HEK293 (cell line): ENCODE results near the gene CACNA2D3.

Experiments
- CTCF ChIA-PET: fragments of 350-600 bp; formaldehyde crosslinking; extraction: SDS; loops from one replicate; lab custom pipeline; 2021; ENCODE audit warnings: antibody characterized with exemption; lab: Yijun Ruan, JAX
- POLR2A ChIA-PET: fragments of 300-600 bp; formaldehyde crosslinking; extraction: SDS; loops from one replicate; lab custom pipeline; 2020; ENCODE audit warnings: antibody characterized with exemption, inconsistent platforms; lab: Yijun Ruan, JAX
- H3K27ac ChIP-seq: fragments of 200-500 bp; sonication (Bioruptor generic); 2 replicates; pipeline ENCODE4 v1.5.1; 2014; ENCODE audit warnings: low read depth, low read length, control low read depth, inconsistent platforms; ENCODE audit errors: extremely low read depth
- H3K36me3 ChIP-seq, 2 experiments: fragments of 200-500 bp in 1 of 2; sonication (Bioruptor generic) in 1 of 2; 1 replicate in 1 of 2; 2 replicates in 1 of 2; pipeline ENCODE4 v1.5.1; 2014 to 2017; ENCODE audit warnings: inconsistent platforms in 2 of 2, low read length in 2 of 2; ENCODE audit not compliant: control insufficient read depth in 2 of 2, insufficient read depth in 1 of 2
- H3K4me1 ChIP-seq: fragments of 200-500 bp; sonication (Bioruptor generic); 2 replicates; pipeline ENCODE4 v1.5.1; 2014; ENCODE audit warnings: mild to moderate bottlenecking, low read length, inconsistent platforms; ENCODE audit not compliant: control insufficient read depth, insufficient read depth
- H3K4me3 ChIP-seq: 2 replicates; pipeline ENCODE4 v1.5.1; 2011; ENCODE audit warnings: low read depth, mild to moderate bottlenecking, control low read depth, low read length, moderate library complexity
- H3K9me3 ChIP-seq: fragments of 200-500 bp; sonication (Bioruptor generic); 2 replicates; pipeline ENCODE4 v1.5.1; 2014; ENCODE audit warnings: low read depth, low read length, inconsistent platforms; ENCODE audit not compliant: control insufficient read depth, insufficient read depth
- GFI1B ChIP-seq: fragments of 450-650 bp; formaldehyde crosslinking; IDR thresholded peaks from 2 replicates; pipeline ENCODE4 v1.5.1; 2016; ENCODE audit warnings: missing biosample characterization, missing genetic modification characterization
- GLIS1 ChIP-seq: fragments of 450-650 bp; formaldehyde crosslinking; IDR thresholded peaks from 2 replicates; pipeline ENCODE4 v1.5.1; 2016; ENCODE audit warnings: missing biosample characterization, missing genetic modification characterization
- KLF1 ChIP-seq: fragments of 450-650 bp; formaldehyde crosslinking; IDR thresholded peaks from 2 replicates; pipeline ENCODE4 v1.5.1; 2016; ENCODE audit warnings: missing biosample characterization, missing genetic modification characterization
- KLF10 ChIP-seq: fragments of 450-650 bp; IDR thresholded peaks from 2 replicates; pipeline ENCODE4 v1.5.1; 2018; ENCODE audit warnings: missing biosample characterization, mild to moderate bottlenecking, missing genetic modification characterization
- KLF8 ChIP-seq: fragments of 450-650 bp; formaldehyde crosslinking; IDR thresholded peaks from 2 replicates; pipeline ENCODE4 v1.5.1; 2016; ENCODE audit warnings: missing biosample characterization, missing genetic modification characterization
- SP3 ChIP-seq: fragments of 450-650 bp; formaldehyde crosslinking; IDR thresholded peaks from 2 replicates; pipeline ENCODE4 v1.5.1; 2016; ENCODE audit warnings: missing biosample characterization, missing genetic modification characterization
- SP7 ChIP-seq: fragments of 450-650 bp; formaldehyde crosslinking; IDR thresholded peaks from 2 replicates; pipeline ENCODE4 v1.5.1; 2016; ENCODE audit warnings: missing biosample characterization, missing genetic modification characterization
- TCF7L2 ChIP-seq: IDR thresholded peaks from 2 replicates; pipeline ENCODE4 v1.6.1; 2011; ENCODE audit warnings: low read depth, mild to moderate bottlenecking, inconsistent platforms, low read length, moderate library complexity, borderline replicate concordance
- ZNF114 ChIP-seq: fragments of 450-650 bp; formaldehyde crosslinking; IDR thresholded peaks from 2 replicates; pipeline ENCODE4 v1.5.0; 2017; ENCODE audit warnings: missing biosample characterization, missing genetic modification characterization
- ZNF202 ChIP-seq: fragments of 450-650 bp; formaldehyde crosslinking; IDR thresholded peaks from 2 replicates; pipeline ENCODE4 v1.5.1; 2016; ENCODE audit warnings: missing biosample characterization, missing genetic modification characterization, borderline replicate concordance
- ZNF248 ChIP-seq: fragments of 450-650 bp; formaldehyde crosslinking; IDR thresholded peaks from 2 replicates; pipeline ENCODE4 v1.5.1; 2017; ENCODE audit warnings: missing biosample characterization, missing genetic modification characterization
- ZNF266 ChIP-seq: fragments of 450-650 bp; formaldehyde crosslinking; IDR thresholded peaks from 2 replicates; pipeline ENCODE4 v1.5.1; 2016; ENCODE audit warnings: missing biosample characterization, missing genetic modification characterization, low read depth
- ZNF354C ChIP-seq: fragments of 450-650 bp; formaldehyde crosslinking; IDR thresholded peaks from 2 replicates; pipeline ENCODE4 v1.5.1; 2016; ENCODE audit warnings: missing biosample characterization, missing genetic modification characterization, low read depth, borderline replicate concordance
- ZNF404 ChIP-seq: fragments of 450-650 bp; formaldehyde crosslinking; IDR thresholded peaks from 2 replicates; pipeline ENCODE4 v1.5.1; 2017; ENCODE audit warnings: missing biosample characterization, missing genetic modification characterization
- ZNF423 ChIP-seq: fragments of 450-650 bp; formaldehyde crosslinking; IDR thresholded peaks from 2 replicates; pipeline ENCODE4 v1.5.1; 2016; ENCODE audit warnings: missing biosample characterization, missing genetic modification characterization
- ZNF514 ChIP-seq: fragments of 450-650 bp; formaldehyde crosslinking; IDR thresholded peaks from 2 replicates; pipeline ENCODE4 v1.5.1; 2016; ENCODE audit warnings: missing biosample characterization, missing genetic modification characterization
- ZNF585B ChIP-seq: fragments of 450-650 bp; formaldehyde crosslinking; IDR thresholded peaks from 2 replicates; pipeline ENCODE4 v1.5.1; 2016; ENCODE audit warnings: missing biosample characterization, missing genetic modification characterization
- ZNF677 ChIP-seq: fragments of 450-650 bp; IDR thresholded peaks from 2 replicates; pipeline ENCODE4 v1.5.0; 2018; ENCODE audit warnings: missing biosample characterization, mild to moderate bottlenecking, missing genetic modification characterization, moderate library complexity
- ZNF768 ChIP-seq: fragments of 450-650 bp; formaldehyde crosslinking; IDR thresholded peaks from 2 replicates; pipeline ENCODE4 v1.5.1; 2018; ENCODE audit warnings: missing biosample characterization, mild to moderate bottlenecking, missing genetic modification characterization
- ZNF791 ChIP-seq: fragments of 450-650 bp; formaldehyde crosslinking; IDR thresholded peaks from 2 replicates; pipeline ENCODE4 v1.5.1; 2016; ENCODE audit warnings: missing biosample characterization, missing genetic modification characterization
- ZSCAN30 ChIP-seq: fragments of 450-650 bp; IDR thresholded peaks from 2 replicates; pipeline ENCODE4 v1.5.1; 2018; ENCODE audit warnings: missing biosample characterization, mild to moderate bottlenecking, missing genetic modification characterization, moderate library complexity
- TF ChIP-seq, protein P1 (sequence below): fragments of 450-650 bp; IDR thresholded peaks from 2 replicates; pipeline ENCODE4 v1.5.1; 2018; ENCODE audit warnings: missing biosample characterization, mild to moderate bottlenecking, missing genetic modification characterization
- TF ChIP-seq, protein P2 (sequence below): fragments of 450-650 bp; formaldehyde crosslinking; IDR thresholded peaks from 2 replicates; pipeline ENCODE4 v1.5.1; 2016; ENCODE audit warnings: missing biosample characterization, missing genetic modification characterization
- TF ChIP-seq, protein P3 (sequence below): fragments of 450-650 bp; formaldehyde crosslinking; IDR thresholded peaks from 2 replicates; pipeline ENCODE4 v1.5.1; 2016; ENCODE audit warnings: missing biosample characterization, missing genetic modification characterization
- TF ChIP-seq, protein P4 (sequence below): fragments of 450-650 bp; formaldehyde crosslinking; IDR thresholded peaks from 2 replicates; pipeline ENCODE4 v1.5.1; 2017; ENCODE audit warnings: missing biosample characterization, missing genetic modification characterization

The CACNA2D3 gene

DNA sequence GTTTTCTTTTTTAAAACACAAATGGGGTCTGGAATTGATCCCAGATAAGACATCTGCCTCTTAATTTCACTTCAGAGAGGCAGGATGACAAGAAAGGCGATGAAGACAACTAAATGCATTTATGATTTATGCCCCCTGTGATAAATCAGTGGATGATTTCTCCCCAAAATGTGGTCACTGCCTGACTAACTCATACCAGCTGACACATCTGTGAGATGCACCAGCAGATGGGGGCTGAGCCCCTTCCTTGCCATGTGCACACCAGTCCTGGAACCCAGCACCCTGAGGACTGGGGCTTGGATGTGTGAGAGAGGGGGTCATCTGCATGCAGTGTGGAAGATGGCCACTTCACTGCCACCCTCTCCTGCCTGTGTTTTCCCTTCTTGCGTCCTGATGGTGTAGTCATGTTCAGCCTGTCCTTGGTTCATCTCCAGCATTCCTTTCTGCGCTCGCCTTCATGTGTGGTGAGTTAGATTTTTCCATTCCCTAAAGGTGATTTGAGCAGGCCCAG lies 541.2 kb downstream of the CACNA2D3 start:
- ChIA-PET CTCF (no interaction called here), POLR2A (no interaction called here)
- no peaks in the 10 kb centered on the region for H3K4me1 ChIP-seq
- no peaks in the 10 kb centered on the region for H3K36me3 ChIP-seq
- TF ChIP-seq, protein P1, sequence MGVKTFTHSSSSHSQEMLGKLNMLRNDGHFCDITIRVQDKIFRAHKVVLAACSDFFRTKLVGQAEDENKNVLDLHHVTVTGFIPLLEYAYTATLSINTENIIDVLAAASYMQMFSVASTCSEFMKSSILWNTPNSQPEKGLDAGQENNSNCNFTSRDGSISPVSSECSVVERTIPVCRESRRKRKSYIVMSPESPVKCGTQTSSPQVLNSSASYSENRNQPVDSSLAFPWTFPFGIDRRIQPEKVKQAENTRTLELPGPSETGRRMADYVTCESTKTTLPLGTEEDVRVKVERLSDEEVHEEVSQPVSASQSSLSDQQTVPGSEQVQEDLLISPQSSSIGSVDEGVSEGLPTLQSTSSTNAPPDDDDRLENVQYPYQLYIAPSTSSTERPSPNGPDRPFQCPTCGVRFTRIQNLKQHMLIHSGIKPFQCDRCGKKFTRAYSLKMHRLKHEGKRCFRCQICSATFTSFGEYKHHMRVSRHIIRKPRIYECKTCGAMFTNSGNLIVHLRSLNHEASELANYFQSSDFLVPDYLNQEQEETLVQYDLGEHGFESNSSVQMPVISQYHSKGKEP, result no peak
- TF ChIP-seq SP3 (no peak), KLF1 (tag by site-specific recombination) (no peak), SP7 (tag by site-specific recombination) (no peak), ZNF248 (no peak), ZNF514 (no peak), ZNF585B (tag by site-specific recombination) (no peak), GFI1B (tag by site-specific recombination) (no peak), ZNF202 (tag by site-specific recombination) (no peak), ZSCAN30 (tag by site-specific recombination) (no peak), ZNF768 (tag by site-specific recombination) (no peak)
- TF ChIP-seq, protein P2, sequence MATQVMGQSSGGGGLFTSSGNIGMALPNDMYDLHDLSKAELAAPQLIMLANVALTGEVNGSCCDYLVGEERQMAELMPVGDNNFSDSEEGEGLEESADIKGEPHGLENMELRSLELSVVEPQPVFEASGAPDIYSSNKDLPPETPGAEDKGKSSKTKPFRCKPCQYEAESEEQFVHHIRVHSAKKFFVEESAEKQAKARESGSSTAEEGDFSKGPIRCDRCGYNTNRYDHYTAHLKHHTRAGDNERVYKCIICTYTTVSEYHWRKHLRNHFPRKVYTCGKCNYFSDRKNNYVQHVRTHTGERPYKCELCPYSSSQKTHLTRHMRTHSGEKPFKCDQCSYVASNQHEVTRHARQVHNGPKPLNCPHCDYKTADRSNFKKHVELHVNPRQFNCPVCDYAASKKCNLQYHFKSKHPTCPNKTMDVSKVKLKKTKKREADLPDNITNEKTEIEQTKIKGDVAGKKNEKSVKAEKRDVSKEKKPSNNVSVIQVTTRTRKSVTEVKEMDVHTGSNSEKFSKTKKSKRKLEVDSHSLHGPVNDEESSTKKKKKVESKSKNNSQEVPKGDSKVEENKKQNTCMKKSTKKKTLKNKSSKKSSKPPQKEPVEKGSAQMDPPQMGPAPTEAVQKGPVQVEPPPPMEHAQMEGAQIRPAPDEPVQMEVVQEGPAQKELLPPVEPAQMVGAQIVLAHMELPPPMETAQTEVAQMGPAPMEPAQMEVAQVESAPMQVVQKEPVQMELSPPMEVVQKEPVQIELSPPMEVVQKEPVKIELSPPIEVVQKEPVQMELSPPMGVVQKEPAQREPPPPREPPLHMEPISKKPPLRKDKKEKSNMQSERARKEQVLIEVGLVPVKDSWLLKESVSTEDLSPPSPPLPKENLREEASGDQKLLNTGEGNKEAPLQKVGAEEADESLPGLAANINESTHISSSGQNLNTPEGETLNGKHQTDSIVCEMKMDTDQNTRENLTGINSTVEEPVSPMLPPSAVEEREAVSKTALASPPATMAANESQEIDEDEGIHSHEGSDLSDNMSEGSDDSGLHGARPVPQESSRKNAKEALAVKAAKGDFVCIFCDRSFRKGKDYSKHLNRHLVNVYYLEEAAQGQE, result no peak
- no peak overlapping the region for H3K27ac ChIP-seq
- no peak overlapping the region for H3K4me3 ChIP-seq
- no peaks in the 10 kb centered on the region for H3K9me3 ChIP-seq

DNA sequence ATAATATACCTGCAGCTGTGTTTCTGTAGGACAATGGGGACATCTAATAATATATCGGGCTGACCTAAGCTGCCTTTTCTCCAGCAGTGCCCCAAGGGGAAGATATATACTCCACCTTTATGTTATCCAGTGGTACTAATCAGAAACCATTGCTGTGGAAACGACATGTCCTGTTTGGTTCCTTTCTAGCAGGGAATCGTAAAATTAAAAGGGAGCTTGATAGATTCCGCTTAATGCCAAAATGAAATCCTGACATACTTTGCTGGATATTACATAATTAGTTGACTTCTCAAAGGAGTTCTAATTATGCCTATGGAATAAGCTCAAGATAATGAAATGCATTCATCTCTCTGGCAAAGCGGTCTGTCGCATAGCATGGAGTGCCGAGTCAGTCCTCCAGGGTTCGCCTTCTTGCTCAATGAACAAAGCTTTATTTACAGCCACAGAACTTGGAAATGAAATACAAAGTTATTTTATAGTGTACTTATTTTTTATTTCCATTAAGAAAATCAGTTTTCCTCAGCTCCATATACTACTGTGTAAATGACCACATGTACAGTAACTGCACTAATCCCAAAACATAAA lies 542.8 kb downstream of the CACNA2D3 start:
- ChIA-PET POLR2A (no interaction called here), CTCF (no interaction called here)
- Histone ChIP-seq H3K4me3 (no peak overlapping the region), H3K27ac (no peak overlapping the region), H3K4me1 (no peaks in the 10 kb centered on the region), H3K36me3 (no peaks in the 10 kb centered on the region), H3K9me3 (no peaks in the 10 kb centered on the region)
- TF ChIP-seq GLIS1 (tag by site-specific recombination), result no peak
- TF ChIP-seq ZNF768 (tag by site-specific recombination), result no peak
- TF ChIP-seq ZNF114 (tag by site-specific recombination), result no peak
- no peak for TF ChIP-seq ZNF791 (tag by site-specific recombination)
- TF ChIP-seq ZNF266 (tag by site-specific recombination), result no peak
- no peak for TF ChIP-seq KLF10
- no peak for TF ChIP-seq TCF7L2
- TF ChIP-seq, protein P3, sequence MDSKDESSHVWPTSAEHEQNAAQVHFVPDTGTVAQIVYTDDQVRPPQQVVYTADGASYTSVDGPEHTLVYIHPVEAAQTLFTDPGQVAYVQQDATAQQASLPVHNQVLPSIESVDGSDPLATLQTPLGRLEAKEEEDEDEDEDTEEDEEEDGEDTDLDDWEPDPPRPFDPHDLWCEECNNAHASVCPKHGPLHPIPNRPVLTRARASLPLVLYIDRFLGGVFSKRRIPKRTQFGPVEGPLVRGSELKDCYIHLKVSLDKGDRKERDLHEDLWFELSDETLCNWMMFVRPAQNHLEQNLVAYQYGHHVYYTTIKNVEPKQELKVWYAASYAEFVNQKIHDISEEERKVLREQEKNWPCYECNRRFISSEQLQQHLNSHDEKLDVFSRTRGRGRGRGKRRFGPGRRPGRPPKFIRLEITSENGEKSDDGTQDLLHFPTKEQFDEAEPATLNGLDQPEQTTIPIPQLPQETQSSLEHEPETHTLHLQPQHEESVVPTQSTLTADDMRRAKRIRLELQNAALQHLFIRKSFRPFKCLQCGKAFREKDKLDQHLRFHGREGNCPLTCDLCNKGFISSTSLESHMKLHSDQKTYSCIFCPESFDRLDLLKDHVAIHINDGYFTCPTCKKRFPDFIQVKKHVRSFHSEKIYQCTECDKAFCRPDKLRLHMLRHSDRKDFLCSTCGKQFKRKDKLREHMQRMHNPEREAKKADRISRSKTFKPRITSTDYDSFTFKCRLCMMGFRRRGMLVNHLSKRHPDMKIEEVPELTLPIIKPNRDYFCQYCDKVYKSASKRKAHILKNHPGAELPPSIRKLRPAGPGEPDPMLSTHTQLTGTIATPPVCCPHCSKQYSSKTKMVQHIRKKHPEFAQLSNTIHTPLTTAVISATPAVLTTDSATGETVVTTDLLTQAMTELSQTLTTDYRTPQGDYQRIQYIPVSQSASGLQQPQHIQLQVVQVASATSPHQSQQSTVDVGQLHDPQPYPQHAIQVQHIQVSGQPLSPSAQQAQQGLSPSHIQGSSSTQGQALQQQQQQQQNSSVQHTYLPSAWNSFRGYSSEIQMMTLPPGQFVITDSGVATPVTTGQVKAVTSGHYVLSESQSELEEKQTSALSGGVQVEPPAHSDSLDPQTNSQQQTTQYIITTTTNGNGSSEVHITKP (tag by site-specific recombination), result no peak
- TF ChIP-seq KLF8 (tag by site-specific recombination), result no peak
- TF ChIP-seq ZNF423, result no peak
- TF ChIP-seq ZNF354C (tag by site-specific recombination), result no peak
- no peak for TF ChIP-seq ZNF677 (tag by site-specific recombination)
- no peak for TF ChIP-seq ZNF404 (tag by site-specific recombination)
- TF ChIP-seq, protein P4, sequence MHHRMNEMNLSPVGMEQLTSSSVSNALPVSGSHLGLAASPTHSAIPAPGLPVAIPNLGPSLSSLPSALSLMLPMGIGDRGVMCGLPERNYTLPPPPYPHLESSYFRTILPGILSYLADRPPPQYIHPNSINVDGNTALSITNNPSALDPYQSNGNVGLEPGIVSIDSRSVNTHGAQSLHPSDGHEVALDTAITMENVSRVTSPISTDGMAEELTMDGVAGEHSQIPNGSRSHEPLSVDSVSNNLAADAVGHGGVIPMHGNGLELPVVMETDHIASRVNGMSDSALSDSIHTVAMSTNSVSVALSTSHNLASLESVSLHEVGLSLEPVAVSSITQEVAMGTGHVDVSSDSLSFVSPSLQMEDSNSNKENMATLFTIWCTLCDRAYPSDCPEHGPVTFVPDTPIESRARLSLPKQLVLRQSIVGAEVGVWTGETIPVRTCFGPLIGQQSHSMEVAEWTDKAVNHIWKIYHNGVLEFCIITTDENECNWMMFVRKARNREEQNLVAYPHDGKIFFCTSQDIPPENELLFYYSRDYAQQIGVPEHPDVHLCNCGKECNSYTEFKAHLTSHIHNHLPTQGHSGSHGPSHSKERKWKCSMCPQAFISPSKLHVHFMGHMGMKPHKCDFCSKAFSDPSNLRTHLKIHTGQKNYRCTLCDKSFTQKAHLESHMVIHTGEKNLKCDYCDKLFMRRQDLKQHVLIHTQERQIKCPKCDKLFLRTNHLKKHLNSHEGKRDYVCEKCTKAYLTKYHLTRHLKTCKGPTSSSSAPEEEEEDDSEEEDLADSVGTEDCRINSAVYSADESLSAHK (tag by site-specific recombination), result no peak
